Eye (tissue), 1 donor: ENCODE results near the gene CD79A.

ENCODE experiments used
- DNase-seq: peaks from one replicate; pipeline ENCODE4 v3.0.0-alpha.2; 2015

CD79A gene

GRCh38 chr19:41886761-41887710 is 10.0 kb downstream of the CD79A start:
- no peak for DNase-seq

DNA sequence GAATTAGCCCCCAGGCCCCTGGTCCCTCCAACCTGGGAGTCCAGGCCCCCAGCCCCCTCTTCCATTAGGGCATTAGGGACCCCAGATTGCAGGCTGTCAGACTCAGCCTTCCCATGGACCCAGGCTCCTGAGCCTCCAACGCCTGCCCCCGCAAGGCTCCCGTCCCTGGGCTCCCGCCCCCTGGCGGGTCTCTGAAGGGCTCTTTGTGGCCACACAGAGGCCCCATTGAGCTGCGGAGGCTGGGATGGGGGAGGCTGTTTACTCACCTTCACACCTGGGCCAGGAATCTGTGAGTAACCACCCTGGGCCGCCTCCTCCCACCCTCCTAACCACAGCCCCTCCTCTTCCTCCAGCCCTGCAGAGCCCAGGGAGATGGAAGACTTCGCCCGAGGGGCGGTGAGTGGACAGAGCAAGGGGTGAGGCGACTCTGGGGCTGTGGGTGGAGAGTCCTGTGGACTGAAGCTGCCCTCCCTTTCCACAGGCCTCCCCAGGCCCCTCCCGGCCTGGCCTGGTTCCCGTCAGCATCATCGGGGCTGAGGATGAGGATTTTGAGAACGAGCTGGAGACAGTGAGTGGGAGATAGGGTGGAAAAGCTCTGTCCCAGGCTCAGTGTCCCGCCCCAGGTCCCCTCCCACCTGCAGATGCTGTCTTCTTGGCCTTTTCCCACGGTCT is 10.8 kb downstream of the CD79A start:
- no peak for DNase-seq

DNA sequence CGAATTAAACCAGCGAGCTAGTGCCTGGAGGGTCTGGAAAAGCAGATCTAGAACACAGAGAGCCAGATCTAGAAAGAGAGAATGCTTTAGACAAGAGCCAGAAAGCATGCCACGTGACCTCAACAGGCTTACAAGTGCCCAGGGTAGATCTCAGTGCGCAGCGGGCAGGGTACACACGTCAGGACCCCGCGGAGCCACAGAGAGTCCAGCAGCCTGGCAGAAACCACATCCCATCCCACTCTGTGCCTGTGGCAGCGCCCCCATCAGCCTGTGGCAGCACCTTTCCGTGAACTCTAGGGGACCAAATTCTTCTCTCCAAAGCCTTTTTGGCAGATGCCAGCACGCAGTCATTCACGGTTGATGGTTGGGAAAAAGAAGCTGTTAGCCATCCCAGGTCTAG is 11.8 kb downstream of the CD79A start:
- no peak for DNase-seq

DNA sequence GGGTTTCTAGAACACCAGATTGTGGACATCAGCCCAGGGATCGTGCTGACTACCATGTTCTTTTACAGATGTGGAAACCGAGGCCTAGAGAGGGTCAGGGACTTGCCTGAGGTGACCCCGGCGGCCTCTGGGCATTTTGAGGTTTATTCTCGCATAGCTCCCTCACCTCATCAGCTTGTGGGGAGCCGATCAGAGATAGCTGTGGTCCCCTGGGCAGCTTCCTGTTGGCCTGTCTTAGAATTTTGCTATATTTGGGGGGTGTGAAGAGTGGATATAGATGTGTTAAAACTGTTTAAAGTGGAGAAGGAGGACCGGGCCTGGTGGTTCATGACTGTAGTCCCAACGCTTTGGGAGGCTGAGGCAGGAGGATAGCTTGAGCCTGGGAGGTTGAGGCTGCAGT is 12.8 kb downstream of the CD79A start:
- no peak for DNase-seq

DNA sequence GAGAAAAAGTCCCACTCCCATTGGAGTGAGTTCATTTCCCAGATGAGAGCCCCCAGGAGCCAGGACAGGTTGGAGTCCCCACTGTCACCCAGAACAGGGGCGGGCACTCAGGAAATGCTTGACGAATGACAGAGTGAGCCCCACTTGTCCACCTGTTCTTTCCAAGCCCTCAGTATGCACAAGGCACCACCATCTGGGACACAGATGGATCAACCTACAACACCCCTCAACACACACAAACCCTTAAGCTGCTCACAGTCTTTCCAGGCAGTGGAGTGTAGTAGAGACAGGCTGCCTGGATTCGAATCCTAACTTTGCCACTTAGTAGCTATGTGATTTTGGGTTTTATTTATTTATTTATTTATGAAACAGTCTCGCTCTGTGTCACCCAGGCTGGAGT is 13.9 kb downstream of the CD79A start:
- no peak for DNase-seq

DNA sequence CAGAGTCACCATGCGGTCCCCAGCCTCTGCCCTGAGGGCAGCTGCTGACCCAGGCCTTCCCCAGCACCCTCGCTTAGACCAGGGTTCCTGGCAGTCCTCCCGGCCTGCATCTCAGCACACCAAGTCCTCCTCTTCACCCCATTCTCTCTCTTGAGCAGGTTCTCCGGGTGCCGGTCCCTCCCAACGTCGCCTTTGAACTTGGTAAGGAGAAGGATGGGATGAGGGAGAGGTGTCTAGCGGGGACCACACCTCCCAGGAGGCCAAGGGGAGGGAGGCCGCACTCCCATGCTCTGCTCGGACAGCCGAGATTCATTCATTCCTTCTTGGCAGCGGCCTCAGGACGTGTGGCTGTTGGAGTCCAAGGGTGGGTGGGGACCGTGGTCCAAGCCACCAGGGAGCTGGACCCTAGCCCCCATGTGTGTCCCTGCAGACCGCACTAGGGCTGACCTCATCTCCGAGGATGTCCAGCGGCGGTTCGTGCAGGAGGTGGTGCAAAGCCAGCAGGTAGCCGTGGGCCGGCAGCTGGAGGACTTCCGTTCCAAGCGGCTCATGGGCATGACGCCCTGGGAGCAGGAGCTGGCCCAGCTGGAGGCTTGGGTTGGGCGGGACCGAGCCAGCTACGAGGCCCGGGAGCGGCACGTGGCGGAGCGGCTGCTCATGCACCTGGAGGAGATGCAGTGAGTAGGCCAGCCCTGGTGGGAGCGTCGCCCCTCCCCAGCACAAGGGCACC is 15.3 kb downstream of the CD79A start:
- no peak for DNase-seq

GRCh38 chr19:41893899-41894298 is 16.8 kb downstream of the CD79A start:
- DNase-seq = no peak

DNA sequence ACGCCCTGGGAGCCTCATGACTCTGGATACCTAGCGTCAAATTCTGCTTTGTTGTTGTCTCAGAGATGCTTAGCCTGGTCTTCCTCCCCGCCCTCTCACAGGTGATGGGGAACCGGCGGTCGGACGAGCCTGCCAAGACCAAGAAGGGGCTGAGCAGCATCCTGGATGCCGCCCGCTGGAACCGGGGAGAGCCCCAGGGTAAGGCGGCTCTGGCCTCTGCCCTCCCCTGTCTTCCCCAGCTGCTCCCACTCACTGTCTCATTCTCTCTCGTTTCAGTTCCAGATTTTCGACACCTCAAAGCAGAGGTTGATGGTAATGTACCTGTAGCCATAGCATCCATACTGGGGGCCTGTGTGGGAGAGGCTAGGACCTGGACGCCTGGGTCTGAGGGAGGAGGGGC is 17.3 kb downstream of the CD79A start:
- DNase-seq = no peak

DNA sequence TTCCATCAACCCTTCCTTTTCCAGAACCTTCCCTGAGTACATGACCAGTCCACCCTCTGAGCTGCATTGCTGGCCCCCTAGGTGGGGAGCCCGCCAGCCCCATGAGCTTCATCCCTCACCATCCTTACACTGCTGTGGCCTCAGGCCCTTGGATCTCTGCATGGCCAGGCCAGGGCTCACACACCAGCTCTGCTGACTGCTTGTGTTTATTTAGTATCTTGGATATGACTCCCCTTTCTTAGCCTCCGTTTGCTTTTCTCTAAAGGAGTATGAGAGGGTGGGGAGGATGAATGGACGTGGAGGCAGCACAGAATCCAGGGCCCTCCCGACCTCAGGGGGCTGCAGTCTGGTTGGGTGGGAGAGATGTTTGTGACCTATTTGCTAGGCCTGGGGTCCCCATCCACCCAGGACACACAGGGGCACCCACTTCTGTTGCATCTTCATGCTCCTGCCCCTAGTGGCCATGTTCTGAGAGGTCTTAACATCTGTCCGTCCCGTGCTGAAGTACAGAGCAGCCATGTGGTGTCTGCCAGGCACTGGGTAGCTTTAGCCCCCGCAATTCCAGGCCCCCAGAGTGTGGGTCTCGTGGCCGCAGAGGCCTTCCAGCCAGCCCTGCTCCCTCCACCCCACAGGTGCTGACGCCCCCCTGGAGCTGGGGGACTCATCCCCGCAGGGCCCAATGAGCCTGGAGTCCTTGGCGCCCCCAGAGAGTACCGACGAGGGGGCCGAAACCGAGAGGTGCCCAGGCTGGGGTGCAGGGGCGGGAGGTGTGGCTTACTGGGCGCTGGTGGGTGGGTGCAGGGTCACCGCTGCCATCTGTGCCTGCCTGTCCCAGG is 18.9 kb downstream of the CD79A start:
- DNase-seq = no peak

GRCh38 chr19:41896581-41896942 is 19.5 kb downstream of the CD79A start:
- DNase-seq = no peak

DNA sequence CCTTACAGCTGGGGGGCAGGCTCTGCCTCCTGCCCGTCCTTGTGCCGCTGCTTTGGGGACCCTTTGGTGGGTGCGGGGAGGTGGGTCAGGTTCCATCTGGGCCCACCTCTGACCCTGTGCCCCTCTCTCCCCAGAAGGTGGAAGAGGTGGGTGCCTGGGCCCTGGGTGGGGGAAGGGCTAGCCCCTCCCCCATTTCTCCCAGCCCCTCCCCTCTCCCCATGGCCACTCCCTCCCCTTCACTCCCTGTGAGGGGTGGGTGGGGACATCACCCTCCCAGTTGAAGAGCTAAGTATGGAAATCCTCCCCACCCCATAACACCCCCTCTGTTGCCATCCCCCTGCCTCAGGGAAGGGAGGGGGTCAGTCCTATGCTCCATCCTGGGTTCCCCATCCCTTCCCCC is 20.1 kb downstream of the CD79A start:
- no peak for DNase-seq

DNA sequence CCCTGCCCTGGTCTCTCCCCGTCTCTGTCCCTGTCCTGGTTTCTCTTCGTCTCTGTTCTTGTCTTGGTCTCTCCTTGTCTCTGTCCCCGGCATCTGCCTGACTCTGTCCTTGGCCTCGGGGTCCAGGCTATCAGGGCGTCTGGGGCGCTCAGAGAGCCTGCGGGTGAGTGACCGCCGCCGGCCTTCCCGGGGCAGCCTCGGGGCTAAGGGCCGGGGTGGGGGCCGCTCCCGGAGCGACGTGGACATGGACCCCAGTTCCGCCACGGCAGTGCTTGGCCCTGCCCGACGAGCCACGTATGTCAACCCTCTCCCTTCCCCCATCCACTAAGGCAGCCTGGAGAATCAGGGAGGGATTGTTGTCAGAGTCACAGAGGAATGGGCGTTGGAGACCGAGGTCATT is 20.7 kb downstream of the CD79A start:
- DNase-seq = no peak

DNA sequence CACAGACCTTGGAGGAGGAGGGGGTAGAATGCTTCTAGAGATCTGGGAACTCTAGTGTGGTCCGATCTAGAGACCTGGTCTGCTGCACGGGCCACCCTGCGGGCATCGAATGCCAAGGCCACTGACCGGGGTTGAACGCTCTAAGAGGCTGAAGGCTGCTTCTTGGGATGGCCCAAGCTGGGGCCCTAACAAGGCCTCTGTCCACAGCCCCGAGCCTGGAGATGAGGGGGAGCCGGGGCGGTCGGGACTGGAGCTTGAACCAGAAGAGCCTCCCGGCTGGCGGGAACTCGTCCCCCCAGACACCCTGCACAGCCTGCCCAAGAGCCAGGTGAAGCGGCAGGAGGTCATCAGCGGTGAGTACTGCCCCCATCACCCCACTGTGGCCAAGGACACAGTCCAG is 21.2 kb downstream of the CD79A start:
- no peak for DNase-seq

- DNase-seq = no peak
These were observed 24.8 kb downstream of the CD79A start for GRCh38 chr19:41901707-41902360.

GRCh38 chr19:41902594-41902993 is 25.5 kb downstream of the CD79A start:
- no peak for DNase-seq

GRCh38 chr19:41903193-41903953 is 26.3 kb downstream of the CD79A start:
- DNase-seq = no peak

GRCh38 chr19:41904118-41904870 is 27.2 kb downstream of the CD79A start:
- no peak for DNase-seq

DNA sequence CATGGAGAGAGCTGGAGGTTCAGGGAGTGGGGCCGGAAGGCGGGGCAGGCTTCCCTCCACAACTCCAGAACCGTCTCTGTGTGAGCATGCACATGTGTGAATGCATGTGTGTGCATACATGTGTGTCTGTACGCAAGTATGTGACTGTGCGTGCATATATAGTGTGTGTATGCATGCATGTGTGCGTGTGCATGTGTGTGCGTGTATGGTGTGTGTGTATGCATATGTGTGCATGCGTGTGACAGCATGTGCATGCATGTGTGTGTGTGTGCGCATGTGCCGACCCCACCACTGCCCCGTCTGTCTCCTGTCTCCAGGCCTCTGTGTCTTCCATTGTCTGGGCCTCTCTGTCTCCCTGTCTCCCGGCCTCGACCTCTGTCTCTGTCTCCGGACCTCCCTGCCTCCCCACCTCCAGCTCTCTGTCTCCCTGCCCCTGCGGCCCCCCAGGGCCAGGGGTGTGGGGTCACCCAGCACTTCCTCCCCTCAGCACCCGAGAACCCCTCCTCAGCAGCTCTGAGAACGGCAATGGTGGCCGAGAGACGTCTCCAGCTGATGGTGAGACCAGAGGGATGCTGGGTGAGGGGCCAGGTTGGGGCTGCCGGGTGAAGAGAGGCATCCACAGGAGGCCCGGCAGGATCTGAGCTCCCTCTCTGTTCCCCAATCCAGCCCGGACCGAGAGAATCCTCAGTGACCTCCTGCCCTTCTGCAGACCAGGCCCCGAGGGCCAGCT is 28.4 kb downstream of the CD79A start:
- no peak for DNase-seq

DNA sequence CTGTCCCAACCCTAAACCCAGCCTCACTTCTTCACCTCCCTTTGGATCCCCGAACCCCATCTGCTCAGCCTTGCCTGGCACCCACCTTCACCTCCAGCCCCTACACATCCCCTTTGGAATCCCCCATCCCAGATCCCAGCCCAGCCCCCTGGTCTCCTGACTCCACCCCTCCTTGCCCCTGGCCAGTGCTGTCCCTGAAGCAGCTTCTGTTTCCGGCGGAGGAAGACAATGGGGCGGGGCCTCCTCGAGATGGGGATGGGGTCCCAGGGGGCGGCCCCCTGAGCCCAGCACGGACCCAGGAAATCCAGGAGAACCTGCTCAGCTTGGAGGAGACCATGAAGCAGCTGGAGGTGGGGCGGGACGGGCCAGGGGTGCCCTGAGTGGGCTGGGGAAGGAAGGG is 29.2 kb downstream of the CD79A start:
- DNase-seq = no peak
